WTC11 (cell line): ENCODE measurements around the gene VAC14. TPM values are rescaled to one million over a fixed set of nuclear protein-coding genes. Genes with fewer than 3 reads are reported as not detected.
A peak's percentile ranks its signal among the peaks of the same experiment; 100 is the strongest.

Experiments
- ATAC-seq: fragments of 200-7000 bp; cut with Tn5 transposase; 2 replicates; pipeline ENCODE4 v1.10.0; 2021; ENCODE audit warnings: mild to moderate bottlenecking, moderate library complexity
- CTCF ChIA-PET: fragments of 300-600 bp; sonication (Branson Sonifier 250); formaldehyde crosslinking; loops from one replicate; lab custom pipeline; 2021; ENCODE audit warnings: antibody characterized with exemption; lab: Charles Lee
- POLR2A ChIA-PET: fragments of 350-600 bp; sonication (Branson Sonifier 250); formaldehyde crosslinking; loops from one replicate; lab custom pipeline; 2021; ENCODE audit warnings: antibody characterized with exemption; lab: Charles Lee
- DNase-seq: peaks from one replicate; pipeline ENCODE4 v3.0.0; 2021; ENCODE audit warnings: low spot score
- H3K27ac Mint-ChIP-seq: 2 replicates; pipeline ENCODE4 v1.8.0; 2021; ENCODE audit warnings: mixed read lengths
- H3K27me3 Mint-ChIP-seq: 2 replicates; pipeline ENCODE4 v1.8.0; 2021; ENCODE audit warnings: low read depth, mild to moderate bottlenecking, moderate library complexity, mixed read lengths
- H3K36me3 Mint-ChIP-seq: 2 replicates; pipeline ENCODE4 v1.8.0; 2021; ENCODE audit warnings: mixed read lengths
- H3K4me1 Mint-ChIP-seq: 2 replicates; pipeline ENCODE4 v1.8.0; 2022; ENCODE audit warnings: mixed read lengths
- H3K4me3 Mint-ChIP-seq: 2 replicates; pipeline ENCODE4 v1.8.0; 2021; ENCODE audit warnings: mild to moderate bottlenecking, moderate library complexity, mixed read lengths
- H3K9me3 Mint-ChIP-seq: 2 replicates; pipeline ENCODE4 v1.8.0; 2021; ENCODE audit warnings: mixed read lengths
- CREB1 ChIP-seq: sonication (generic); formaldehyde crosslinking; IDR thresholded peaks from 2 replicates; pipeline ENCODE4 v1.8.0; 2023; ENCODE audit warnings: mild to moderate bottlenecking, missing genetic modification reagents
- JAZF1 ChIP-seq: fragments of 250-450 bp; sonication (Bioruptor Pico); IDR thresholded peaks from 2 replicates; pipeline ENCODE4 v1.9.0; 2021; ENCODE audit warnings: moderate library complexity, mild to moderate bottlenecking, inconsistent platforms
- JUN ChIP-seq: sonication (generic); formaldehyde crosslinking; IDR thresholded peaks from 2 replicates; pipeline ENCODE4 v1.8.0; 2023; ENCODE audit warnings: mild to moderate bottlenecking, missing genetic modification reagents
- SP1 ChIP-seq: sonication (generic); formaldehyde crosslinking; conservative IDR thresholded peaks from 2 replicates; pipeline ENCODE4 v1.8.1; 2022; ENCODE audit warnings: missing genetic modification reagents
- TEAD1 ChIP-seq: sonication (generic); formaldehyde crosslinking; IDR thresholded peaks from 2 replicates; pipeline ENCODE4 v1.8.0; 2022; ENCODE audit warnings: mild to moderate bottlenecking, missing genetic modification reagents
- TEAD4 ChIP-seq: sonication (generic); formaldehyde crosslinking; IDR thresholded peaks from 2 replicates; pipeline ENCODE4 v1.8.0; 2022; ENCODE audit warnings: mild to moderate bottlenecking, missing genetic modification reagents
- ZNF263 ChIP-seq: sonication (generic); formaldehyde crosslinking; IDR thresholded peaks from 2 replicates; pipeline ENCODE4 v1.8.1; 2022; ENCODE audit warnings: low read depth, mild to moderate bottlenecking, moderate library complexity, missing genetic modification reagents
- ZNF416 ChIP-seq: fragments of 250-450 bp; sonication (Bioruptor Pico); IDR thresholded peaks from 2 replicates; pipeline ENCODE4 v1.9.0; 2021; ENCODE audit warnings: mild to moderate bottlenecking, inconsistent platforms
- ZNF423 ChIP-seq: fragments of 250-450 bp; sonication (Bioruptor Pico); IDR thresholded peaks from 2 replicates; pipeline ENCODE4 v2.1.2; 2022; ENCODE audit warnings: mild to moderate bottlenecking, moderate library complexity
- total RNA-seq: library from RNA; stranded (reverse); gene quantifications from 3 replicates; pipeline ENCODE4 v1.2.3, GENCODE V29; 2021
- TF ChIP-seq, protein P1 (sequence below): sonication (generic); formaldehyde crosslinking; IDR thresholded peaks from 2 replicates; pipeline ENCODE4 v1.8.1; 2022; ENCODE audit warnings: mild to moderate bottlenecking, missing genetic modification reagents, moderate library complexity, borderline replicate concordance
- TF ChIP-seq, protein P2 (sequence below): fragments of 250-450 bp; sonication (Bioruptor Pico); IDR thresholded peaks from 2 replicates; pipeline ENCODE4 v2.1.2; 2022; ENCODE audit warnings: mild to moderate bottlenecking, moderate library complexity
- TF ChIP-seq, protein P3 (sequence below): sonication (generic); formaldehyde crosslinking; IDR thresholded peaks from 2 replicates; pipeline ENCODE4 v1.8.1; 2022; ENCODE audit warnings: missing genetic modification reagents, borderline replicate concordance
- TF ChIP-seq, protein P4 (sequence below): fragments of 200-600 bp; IDR thresholded peaks from 2 replicates; pipeline ENCODE4 v1.8.0; 2022; ENCODE audit warnings: antibody characterized with exemption
- TF ChIP-seq, protein P5 (sequence below): sonication (generic); formaldehyde crosslinking; IDR thresholded peaks from 2 replicates; pipeline ENCODE4 v1.8.1; 2023; ENCODE audit warnings: mild to moderate bottlenecking, missing genetic modification reagents, borderline replicate concordance

The VAC14 gene
- total RNA-seq, 1 experiment from 2014 or later = 60.1 TPM

DNA sequence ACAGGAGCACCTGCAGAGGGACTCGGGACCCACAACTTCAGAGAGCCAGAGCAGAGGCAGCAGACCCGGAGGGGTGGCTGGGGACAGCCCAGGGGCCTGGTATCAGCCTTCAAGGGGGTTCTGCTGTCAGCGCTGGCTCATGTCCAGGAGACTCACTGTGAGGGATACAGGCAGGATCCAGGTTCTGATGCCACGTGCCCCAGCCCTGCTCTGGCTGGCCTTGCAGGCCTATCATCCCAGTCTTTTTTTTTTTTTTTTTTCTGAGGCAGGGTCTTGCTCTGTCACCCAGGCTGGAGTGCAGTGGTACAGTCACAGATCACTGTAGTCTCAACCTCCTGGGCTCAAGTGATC is 106.1 kb downstream of the VAC14 start:
- no peak for TF ChIP-seq TEAD4
- TF ChIP-seq, protein P1, sequence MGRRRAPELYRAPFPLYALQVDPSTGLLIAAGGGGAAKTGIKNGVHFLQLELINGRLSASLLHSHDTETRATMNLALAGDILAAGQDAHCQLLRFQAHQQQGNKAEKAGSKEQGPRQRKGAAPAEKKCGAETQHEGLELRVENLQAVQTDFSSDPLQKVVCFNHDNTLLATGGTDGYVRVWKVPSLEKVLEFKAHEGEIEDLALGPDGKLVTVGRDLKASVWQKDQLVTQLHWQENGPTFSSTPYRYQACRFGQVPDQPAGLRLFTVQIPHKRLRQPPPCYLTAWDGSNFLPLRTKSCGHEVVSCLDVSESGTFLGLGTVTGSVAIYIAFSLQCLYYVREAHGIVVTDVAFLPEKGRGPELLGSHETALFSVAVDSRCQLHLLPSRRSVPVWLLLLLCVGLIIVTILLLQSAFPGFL (CRISPR knock-in tag) = no peak
- TF ChIP-seq, protein P2, sequence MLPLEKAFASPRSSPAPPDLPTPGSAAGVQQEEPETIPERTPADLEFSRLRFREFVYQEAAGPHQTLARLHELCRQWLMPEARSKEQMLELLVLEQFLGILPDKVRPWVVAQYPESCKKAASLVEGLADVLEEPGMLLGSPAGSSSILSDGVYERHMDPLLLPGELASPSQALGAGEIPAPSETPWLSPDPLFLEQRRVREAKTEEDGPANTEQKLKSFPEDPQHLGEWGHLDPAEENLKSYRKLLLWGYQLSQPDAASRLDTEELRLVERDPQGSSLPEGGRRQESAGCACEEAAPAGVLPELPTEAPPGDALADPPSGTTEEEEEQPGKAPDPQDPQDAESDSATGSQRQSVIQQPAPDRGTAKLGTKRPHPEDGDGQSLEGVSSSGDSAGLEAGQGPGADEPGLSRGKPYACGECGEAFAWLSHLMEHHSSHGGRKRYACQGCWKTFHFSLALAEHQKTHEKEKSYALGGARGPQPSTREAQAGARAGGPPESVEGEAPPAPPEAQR (CRISPR knock-in tag) = no peak
- ChIA-PET POLR2A (interaction anchor here (1.4 kb wide), 1 partner anchor 7 kb away, joined by 4 read pairs; no protein-coding TSS in a partner anchor), CTCF (interaction anchor here (1.0 to 2.5 kb wide), 6 partner anchors 8 to 76 kb away, joined by 3 to 15 read pairs (median 8); no protein-coding TSS in a partner anchor)
- ATAC-seq = no peak
- H3K36me3 Mint-ChIP-seq = peaks cover 2% of the 10 kb centered on the region; the same call in 1 of the 2 replicates
- no peak overlapping the region for H3K4me3 Mint-ChIP-seq
- no peaks in the 10 kb centered on the region for H3K27me3 Mint-ChIP-seq
- peaks cover 24% of the 10 kb centered on the region for H3K4me1 Mint-ChIP-seq
- DNase-seq = no peak
- H3K27ac Mint-ChIP-seq = peak overlapping the region; percentile 79; the same call in 1 of the 2 replicates
- H3K9me3 Mint-ChIP-seq = no peaks in the 10 kb centered on the region

DNA sequence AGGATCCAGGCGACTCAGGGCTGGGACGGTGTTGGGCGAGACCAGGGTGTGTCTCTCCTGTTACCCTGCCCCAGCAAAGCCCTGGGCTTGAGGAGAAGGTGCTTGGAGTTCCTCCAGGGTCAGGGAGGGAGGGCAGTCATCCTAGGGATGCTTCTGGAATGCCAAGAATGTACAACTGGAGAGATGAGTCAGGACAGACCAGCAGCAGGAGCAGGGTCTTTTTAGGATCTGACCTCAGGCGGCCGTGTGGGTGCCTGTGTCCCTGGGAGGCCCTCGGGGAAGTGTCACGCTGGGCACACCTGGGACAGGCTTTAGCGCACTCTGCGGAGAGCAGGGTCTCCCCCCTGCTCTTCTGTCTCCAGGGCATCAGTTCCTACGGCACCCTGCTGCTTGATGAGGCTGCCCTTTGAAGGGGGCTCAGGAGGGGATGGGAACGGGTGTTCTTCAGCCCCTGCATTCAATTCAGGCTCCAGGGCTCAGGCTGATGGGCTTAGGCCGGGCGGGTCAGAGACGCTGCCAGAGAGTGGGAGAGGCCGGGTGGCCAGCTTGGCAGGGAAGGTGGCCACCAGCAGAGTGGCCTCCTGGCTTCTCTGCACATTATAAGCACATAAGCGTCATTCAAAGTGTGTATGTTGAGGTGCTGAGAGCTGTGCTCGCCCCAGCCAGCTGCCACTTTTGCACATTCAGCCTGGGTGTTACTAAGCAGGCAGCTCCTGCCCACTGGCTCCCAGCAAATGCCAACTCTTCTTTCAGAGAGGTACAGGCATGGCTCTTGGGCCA is 106.7 kb downstream of the VAC14 start:
- no peak for TF ChIP-seq CREB1 (CRISPR knock-in tag)
- no peak for TF ChIP-seq JUN
- no peak for TF ChIP-seq ZNF416 (CRISPR knock-in tag)
- TF ChIP-seq TEAD4 = peak; percentile 88; the same call in 1 of the 2 replicates
- no peak for TF ChIP-seq SP1 (CRISPR knock-in tag)
- TF ChIP-seq, protein P3, sequence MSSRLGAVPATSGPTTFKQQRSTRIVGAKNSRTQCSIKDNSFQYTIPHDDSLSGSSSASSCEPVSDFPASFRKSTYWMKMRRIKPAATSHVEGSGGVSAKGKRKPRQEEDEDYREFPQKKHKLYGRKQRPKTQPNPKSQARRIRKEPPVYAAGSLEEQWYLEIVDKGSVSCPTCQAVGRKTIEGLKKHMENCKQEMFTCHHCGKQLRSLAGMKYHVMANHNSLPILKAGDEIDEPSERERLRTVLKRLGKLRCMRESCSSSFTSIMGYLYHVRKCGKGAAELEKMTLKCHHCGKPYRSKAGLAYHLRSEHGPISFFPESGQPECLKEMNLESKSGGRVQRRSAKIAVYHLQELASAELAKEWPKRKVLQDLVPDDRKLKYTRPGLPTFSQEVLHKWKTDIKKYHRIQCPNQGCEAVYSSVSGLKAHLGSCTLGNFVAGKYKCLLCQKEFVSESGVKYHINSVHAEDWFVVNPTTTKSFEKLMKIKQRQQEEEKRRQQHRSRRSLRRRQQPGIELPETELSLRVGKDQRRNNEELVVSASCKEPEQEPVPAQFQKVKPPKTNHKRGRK = no peak
- TF ChIP-seq, protein P4, sequence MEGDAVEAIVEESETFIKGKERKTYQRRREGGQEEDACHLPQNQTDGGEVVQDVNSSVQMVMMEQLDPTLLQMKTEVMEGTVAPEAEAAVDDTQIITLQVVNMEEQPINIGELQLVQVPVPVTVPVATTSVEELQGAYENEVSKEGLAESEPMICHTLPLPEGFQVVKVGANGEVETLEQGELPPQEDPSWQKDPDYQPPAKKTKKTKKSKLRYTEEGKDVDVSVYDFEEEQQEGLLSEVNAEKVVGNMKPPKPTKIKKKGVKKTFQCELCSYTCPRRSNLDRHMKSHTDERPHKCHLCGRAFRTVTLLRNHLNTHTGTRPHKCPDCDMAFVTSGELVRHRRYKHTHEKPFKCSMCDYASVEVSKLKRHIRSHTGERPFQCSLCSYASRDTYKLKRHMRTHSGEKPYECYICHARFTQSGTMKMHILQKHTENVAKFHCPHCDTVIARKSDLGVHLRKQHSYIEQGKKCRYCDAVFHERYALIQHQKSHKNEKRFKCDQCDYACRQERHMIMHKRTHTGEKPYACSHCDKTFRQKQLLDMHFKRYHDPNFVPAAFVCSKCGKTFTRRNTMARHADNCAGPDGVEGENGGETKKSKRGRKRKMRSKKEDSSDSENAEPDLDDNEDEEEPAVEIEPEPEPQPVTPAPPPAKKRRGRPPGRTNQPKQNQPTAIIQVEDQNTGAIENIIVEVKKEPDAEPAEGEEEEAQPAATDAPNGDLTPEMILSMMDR = no peak
- peak; percentile 93 for TF ChIP-seq ZNF423 (CRISPR knock-in tag)
- TF ChIP-seq TEAD1 (CRISPR knock-in tag) = peak; percentile 41; the same call in 1 of the 2 replicates
- TF ChIP-seq ZNF263 (CRISPR knock-in tag) = no peak
- H3K27ac Mint-ChIP-seq = peak overlapping the region; percentile 79; the same call in 1 of the 2 replicates
- peaks cover 2% of the 10 kb centered on the region; the same call in 1 of the 2 replicates for H3K36me3 Mint-ChIP-seq
- DNase-seq = peak; percentile 51
- H3K4me1 Mint-ChIP-seq = peaks cover 24% of the 10 kb centered on the region
- no peaks in the 10 kb centered on the region for H3K9me3 Mint-ChIP-seq
- ATAC-seq = peak; percentile 82
- H3K4me3 Mint-ChIP-seq = no peak overlapping the region
- ChIA-PET POLR2A (no interaction called here), CTCF (interaction anchor here (1.2 to 1.7 kb wide), 2 partner anchors 44 to 77 kb away, joined by 5 to 7 read pairs; no protein-coding TSS in a partner anchor)
- no peaks in the 10 kb centered on the region for H3K27me3 Mint-ChIP-seq

DNA sequence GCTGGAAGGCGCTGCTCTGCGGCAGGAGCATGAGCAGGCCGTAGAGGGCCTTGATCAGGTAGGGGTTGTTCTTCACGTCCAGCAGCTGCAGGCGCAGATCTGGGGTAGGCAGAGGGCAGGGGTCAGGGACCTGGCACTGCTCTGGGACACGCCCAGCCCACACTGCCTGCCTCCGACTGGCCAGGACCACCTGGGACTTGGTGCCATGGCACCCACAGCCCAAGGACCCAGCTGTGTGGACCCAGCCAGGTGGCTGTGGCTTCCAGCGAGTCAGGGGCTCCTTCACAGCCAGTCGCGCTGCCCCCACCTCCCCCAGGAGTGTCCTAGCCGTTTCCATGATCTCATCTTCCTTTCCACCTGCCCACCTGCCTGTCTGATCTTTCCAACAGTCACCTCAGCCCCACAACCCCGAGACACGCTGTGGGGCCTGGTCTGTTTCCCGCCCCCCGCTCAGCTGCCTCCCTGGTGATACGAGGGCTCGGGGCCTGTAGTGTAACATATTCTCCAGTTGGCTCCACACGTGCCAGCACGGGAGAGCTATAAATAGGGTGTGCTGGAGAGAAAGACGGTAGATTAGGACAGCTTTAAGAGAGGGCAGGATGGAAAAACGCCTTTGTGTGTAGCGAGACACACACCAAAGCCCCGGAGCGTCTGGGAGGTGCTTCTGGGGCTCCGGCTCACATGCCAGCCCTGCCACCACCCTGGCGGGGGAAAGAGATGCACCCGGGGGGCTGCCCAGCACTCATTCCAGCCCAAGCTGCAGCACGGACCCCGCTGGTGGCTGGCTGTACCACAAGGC is 107.9 kb downstream of the VAC14 start:
- Mint-ChIP-seq H3K36me3 (no peaks in the 10 kb centered on the region), H3K4me1 (peaks cover 32% of the 10 kb centered on the region), H3K4me3 (no peak overlapping the region), H3K27me3 (no peaks in the 10 kb centered on the region), H3K9me3 (no peaks in the 10 kb centered on the region), H3K27ac (peak overlapping the region; percentile 52)
- TF ChIP-seq, protein P5, sequence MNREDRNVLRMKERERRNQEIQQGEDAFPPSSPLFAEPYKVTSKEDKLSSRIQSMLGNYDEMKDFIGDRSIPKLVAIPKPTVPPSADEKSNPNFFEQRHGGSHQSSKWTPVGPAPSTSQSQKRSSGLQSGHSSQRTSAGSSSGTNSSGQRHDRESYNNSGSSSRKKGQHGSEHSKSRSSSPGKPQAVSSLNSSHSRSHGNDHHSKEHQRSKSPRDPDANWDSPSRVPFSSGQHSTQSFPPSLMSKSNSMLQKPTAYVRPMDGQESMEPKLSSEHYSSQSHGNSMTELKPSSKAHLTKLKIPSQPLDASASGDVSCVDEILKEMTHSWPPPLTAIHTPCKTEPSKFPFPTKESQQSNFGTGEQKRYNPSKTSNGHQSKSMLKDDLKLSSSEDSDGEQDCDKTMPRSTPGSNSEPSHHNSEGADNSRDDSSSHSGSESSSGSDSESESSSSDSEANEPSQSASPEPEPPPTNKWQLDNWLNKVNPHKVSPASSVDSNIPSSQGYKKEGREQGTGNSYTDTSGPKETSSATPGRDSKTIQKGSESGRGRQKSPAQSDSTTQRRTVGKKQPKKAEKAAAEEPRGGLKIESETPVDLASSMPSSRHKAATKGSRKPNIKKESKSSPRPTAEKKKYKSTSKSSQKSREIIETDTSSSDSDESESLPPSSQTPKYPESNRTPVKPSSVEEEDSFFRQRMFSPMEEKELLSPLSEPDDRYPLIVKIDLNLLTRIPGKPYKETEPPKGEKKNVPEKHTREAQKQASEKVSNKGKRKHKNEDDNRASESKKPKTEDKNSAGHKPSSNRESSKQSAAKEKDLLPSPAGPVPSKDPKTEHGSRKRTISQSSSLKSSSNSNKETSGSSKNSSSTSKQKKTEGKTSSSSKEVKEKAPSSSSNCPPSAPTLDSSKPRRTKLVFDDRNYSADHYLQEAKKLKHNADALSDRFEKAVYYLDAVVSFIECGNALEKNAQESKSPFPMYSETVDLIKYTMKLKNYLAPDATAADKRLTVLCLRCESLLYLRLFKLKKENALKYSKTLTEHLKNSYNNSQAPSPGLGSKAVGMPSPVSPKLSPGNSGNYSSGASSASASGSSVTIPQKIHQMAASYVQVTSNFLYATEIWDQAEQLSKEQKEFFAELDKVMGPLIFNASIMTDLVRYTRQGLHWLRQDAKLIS (CRISPR knock-in tag) = no peak
- TF ChIP-seq JAZF1 (CRISPR knock-in tag) (no peak), ZNF423 (CRISPR knock-in tag) (no peak)
- DNase-seq (no peak), ATAC-seq (no peak)
- ChIA-PET CTCF (interaction anchor here (1.0 to 1.5 kb wide), 3 partner anchors 20 to 78 kb away, joined by 3 to 5 read pairs (median 3); no protein-coding TSS in a partner anchor), POLR2A (no interaction called here)
